Fibroblast of pulmonary artery (primary cell): Measurements from ENCODE around the gene PGK1.
A peak's percentile ranks its signal among the peaks of the same experiment; 100 is the strongest.
"Not testable (repeated sequence)": the region's sequence is repeated elsewhere in the genome, so short reads cannot be mapped to it uniquely, and the experiment has no call there.

Experiments used
- DNase-seq: peaks from one replicate; pipeline ENCODE4 v3.0.0-alpha.2; 2010; ENCODE audit warnings: low read depth
- H3K4me3 ChIP-seq: replicated peaks from 2 replicates; pipeline ENCODE4 v1.5.1; 2011; ENCODE audit warnings: low read depth, mild to moderate bottlenecking, control low read depth, low read length, moderate library complexity
- TF ChIP-seq, protein P1 (sequence below): IDR thresholded peaks from 2 replicates; pipeline ENCODE4 v1.5.1; 2011; ENCODE audit warnings: mild to moderate bottlenecking, control low read depth, low read length, inconsistent platforms; ENCODE audit errors: missing control alignments

The PGK1 gene

DNA sequence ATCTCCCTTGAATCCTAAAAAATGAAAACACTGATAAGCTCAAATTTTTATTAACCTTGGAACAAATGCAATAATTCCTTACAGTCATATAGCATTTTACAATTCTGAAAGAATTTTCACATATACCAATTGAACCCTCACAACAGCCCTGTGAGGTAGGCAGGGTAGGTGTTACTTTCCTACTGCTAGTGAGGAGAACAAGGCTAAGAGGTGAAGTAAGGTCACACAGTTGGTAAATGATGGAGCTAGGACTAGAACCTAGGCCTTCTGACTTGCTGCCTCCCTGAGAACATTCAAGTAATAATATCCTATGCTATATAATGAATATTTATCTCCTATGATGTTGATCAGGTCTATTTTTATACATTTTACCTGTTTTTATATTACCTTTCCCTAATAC is 25.7 kb downstream of the PGK1 start:
- DNase-seq: no peak
- TF ChIP-seq, protein P1, sequence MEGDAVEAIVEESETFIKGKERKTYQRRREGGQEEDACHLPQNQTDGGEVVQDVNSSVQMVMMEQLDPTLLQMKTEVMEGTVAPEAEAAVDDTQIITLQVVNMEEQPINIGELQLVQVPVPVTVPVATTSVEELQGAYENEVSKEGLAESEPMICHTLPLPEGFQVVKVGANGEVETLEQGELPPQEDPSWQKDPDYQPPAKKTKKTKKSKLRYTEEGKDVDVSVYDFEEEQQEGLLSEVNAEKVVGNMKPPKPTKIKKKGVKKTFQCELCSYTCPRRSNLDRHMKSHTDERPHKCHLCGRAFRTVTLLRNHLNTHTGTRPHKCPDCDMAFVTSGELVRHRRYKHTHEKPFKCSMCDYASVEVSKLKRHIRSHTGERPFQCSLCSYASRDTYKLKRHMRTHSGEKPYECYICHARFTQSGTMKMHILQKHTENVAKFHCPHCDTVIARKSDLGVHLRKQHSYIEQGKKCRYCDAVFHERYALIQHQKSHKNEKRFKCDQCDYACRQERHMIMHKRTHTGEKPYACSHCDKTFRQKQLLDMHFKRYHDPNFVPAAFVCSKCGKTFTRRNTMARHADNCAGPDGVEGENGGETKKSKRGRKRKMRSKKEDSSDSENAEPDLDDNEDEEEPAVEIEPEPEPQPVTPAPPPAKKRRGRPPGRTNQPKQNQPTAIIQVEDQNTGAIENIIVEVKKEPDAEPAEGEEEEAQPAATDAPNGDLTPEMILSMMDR: no peak
- H3K4me3 ChIP-seq: no peak overlapping the region

- no peak overlapping the region for H3K4me3 ChIP-seq
- TF ChIP-seq, protein P1: no peak
- DNase-seq: no peak
These were observed 26.3 kb downstream of the PGK1 start for GRCh38 chrX:78130396-78130795.

DNA sequence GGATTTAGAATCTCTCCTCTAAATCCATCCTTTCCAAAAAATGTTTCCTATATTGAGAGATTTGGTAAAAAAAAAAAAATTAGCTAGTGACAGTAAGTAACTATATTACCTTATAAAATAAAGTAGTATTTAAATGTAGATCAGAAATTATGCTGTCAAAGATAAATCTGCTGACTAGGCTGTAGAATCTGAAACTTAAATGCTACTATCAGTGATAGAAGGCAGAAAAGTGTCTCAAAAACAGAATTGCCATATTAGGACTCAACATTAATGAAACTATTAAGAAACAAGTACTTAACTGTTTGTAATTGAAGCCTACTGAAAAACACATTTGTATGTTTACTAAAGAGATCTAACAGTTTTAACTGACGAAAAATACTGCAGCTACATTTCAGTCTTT is 27.1 kb downstream of the PGK1 start:
- no peak overlapping the region for H3K4me3 ChIP-seq
- TF ChIP-seq, protein P1: no peak
- DNase-seq: no peak

DNA sequence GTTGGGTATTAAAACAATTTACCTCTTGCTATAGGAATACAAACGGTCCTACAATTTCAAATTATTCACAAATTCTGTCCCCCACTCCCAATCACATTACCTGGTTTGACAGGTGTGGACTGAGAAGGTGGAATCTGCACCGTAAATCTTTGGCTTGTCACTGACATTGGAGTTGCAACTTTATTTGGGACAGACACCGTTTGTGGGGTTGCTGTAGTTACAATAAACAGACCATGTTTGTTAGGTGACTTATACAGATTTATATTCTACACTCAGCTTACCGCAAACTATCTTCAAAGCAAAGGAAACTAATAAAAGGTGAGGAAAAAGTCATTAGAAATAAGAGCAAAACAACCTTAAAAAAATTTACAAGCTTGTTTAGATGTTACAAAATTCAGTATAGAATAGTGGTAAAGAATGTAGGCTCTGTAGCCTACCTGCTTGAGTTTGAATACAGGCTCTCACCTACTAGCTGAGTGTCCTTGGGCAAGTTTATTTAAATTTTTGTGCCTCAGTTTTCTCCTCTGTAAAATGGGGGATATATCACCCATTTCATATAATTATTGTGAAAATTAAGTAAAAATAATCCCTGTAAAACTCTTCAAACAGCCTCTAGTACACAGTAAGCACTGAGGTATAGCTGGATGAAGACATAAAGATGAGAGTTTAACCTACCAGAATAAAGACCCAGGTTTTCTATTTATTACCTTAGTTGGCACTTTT is 29.4 kb downstream of the PGK1 start:
- DNase-seq: no peak
- TF ChIP-seq, protein P1: no peak
- H3K4me3 ChIP-seq: no peak overlapping the region

- TF ChIP-seq, protein P1: no peak
- DNase-seq: peak; percentile 76
- peak within 1 kb of the TSS; percentile 75 for H3K4me3 ChIP-seq
These were observed 35.4 kb downstream of the PGK1 start, which contains the start of gene TAF9B for GRCh38 chrX:78139160-78140123. TSS of gene TAF9B (minus strand) at chrX:78139650. CDS start at chrX:78139611, 39 bp downstream.

DNA sequence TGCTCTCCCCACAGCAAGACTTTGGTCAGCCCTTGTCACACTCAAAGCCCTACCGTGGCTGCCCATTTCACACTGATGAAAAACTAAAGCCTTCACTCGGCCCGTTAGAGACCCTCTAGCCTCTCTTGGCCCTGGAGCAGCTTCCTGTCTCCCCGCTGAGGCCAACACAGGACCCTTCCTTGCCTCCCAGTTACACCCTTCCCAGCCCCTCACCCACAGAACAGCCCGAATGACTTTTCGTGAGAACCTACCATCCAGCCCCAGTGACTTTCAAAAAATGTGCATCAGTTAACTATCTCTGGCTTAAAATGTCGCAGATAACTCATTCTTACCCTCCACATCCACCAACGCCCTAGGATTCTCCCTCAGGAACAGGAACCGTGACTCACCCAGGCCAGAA is 36.2 kb downstream of the PGK1 start:
- H3K4me3 ChIP-seq: no peak overlapping the region
- no peak for DNase-seq

DNA sequence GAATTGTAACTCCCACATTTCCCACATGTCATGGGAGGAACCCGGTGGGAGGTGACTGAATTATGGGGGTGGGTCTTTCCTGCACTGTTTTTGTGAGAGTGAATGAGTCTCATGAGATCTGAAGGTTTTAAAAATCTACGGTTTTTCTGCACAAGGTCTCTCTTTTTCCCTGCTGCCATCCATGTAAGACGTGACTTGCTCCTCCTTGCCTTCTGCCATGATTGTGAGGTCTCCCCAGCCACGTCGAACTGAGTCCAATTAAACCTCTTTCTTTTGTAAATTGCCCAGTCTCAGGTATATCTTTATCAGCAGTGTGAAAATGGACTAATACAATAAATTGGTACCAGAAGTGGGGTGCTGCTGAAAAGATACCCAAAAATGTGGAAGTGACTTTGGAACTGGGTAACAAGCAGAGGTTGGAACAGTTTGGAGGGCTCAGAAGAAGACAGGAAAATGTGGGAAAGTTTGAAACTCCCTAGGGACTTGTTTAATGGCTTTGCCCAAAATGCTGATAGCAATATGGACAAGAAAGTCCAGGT is 43.0 kb downstream of the PGK1 start:
- H3K4me3 ChIP-seq, DNase-seq: not testable (repeated sequence)

More for the DNA sequence above, 36.2 kb downstream of the PGK1 start:
- TF ChIP-seq, protein P1: no peak

DNA sequence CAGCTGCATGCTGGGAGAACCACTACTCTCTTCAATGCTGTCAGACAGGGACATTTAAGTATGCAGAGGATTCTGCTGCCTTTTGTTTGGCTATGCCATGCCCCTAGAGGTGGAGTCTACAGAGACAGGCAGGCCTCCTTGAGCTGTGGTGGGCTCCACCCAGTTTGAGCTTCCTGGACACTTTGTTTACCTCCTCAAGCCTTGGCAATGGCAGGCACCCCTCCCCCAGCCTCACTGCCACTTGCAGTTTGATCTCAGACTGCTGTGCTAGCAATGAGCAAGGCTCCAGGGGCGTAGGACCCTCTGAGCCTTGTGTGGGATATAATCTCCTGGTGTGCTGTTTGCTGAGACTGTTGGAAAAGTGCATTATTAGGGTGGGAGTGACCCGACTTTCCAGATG is 53.3 kb downstream of the PGK1 start:
- not testable (repeated sequence) for DNase-seq, H3K4me3 ChIP-seq

DNA sequence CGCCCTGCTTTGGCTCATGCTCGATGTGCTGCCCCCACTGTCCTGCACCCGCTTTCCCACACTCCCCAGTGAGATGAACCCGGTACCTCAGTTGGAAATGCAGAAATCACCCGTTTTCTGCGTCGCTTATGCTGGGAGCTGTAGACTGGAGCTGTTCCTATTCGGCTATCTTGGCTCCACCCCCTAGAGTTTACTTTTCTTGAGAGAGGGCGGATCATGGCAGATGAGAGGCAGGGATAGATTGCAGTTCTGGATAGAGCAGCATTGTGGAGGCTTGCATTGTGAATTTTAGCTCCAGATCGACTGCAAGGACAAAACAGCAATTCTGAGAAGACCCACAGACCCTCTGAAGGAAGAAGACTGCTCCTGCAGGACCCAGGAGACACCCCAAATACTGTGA is 53.8 kb downstream of the PGK1 start:
- not testable (repeated sequence) for H3K4me3 ChIP-seq, DNase-seq

DNA sequence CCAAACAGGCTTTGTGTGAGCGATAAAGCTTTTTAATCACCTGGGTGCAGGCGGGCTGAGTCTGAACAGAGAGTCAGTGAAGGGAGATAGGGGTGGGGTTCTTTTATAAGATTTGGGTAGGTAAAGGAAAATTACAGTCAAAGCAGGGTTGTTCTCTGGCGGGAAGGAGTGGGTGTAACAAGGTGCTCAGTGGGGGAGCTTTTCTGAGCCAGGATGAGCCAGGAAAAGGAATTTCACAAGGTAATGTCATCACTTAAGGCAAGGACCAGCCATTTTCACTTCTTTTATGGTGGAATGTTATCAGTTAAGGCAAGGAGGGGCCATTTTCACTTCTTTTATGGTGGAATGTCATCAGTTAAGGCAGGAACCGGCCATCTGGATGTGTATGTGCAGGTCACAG is 56.7 kb downstream of the PGK1 start:
- H3K4me3 ChIP-seq, DNase-seq: not testable (repeated sequence)
